VCaP (cell line): ENCODE measurements around the gene ADCY2.

Experiments
- H3K27ac ChIP-seq: fragments of 450-650 bp; 2 replicates; pipeline ENCODE4 v1.5.1; 2017
- TF ChIP-seq, protein P1 (sequence below): fragments of 450-650 bp; conservative IDR thresholded peaks from 2 replicates; pipeline ENCODE4 v1.5.1; 2017; ENCODE audit warnings: mild to moderate bottlenecking, moderate library complexity

The ADCY2 gene

GRCh38 chr5:7849681-7850394 is 453.9 kb downstream of the ADCY2 start:
- TF ChIP-seq, protein P1, sequence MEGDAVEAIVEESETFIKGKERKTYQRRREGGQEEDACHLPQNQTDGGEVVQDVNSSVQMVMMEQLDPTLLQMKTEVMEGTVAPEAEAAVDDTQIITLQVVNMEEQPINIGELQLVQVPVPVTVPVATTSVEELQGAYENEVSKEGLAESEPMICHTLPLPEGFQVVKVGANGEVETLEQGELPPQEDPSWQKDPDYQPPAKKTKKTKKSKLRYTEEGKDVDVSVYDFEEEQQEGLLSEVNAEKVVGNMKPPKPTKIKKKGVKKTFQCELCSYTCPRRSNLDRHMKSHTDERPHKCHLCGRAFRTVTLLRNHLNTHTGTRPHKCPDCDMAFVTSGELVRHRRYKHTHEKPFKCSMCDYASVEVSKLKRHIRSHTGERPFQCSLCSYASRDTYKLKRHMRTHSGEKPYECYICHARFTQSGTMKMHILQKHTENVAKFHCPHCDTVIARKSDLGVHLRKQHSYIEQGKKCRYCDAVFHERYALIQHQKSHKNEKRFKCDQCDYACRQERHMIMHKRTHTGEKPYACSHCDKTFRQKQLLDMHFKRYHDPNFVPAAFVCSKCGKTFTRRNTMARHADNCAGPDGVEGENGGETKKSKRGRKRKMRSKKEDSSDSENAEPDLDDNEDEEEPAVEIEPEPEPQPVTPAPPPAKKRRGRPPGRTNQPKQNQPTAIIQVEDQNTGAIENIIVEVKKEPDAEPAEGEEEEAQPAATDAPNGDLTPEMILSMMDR = no peak
- H3K27ac ChIP-seq = no peak overlapping the region

GRCh38 chr5:7850395-7851239 is 454.7 kb downstream of the ADCY2 start, which contains the start of gene CFAP90:
TSS of gene CFAP90 (minus strand) at chr5:7851133. CDS start at chr5:7851021, 112 bp downstream.
- H3K27ac ChIP-seq = peak within 1 kb of the TSS; percentile 93
- TF ChIP-seq, protein P1 = peak; percentile 59

GRCh38 chr5:7851240-7851592 is 455.3 kb downstream of the ADCY2 start:
- peak overlapping the region; percentile 93 for H3K27ac ChIP-seq
- TF ChIP-seq, protein P1 = peak; percentile 25; the same call in 1 of the 2 replicates

DNA sequence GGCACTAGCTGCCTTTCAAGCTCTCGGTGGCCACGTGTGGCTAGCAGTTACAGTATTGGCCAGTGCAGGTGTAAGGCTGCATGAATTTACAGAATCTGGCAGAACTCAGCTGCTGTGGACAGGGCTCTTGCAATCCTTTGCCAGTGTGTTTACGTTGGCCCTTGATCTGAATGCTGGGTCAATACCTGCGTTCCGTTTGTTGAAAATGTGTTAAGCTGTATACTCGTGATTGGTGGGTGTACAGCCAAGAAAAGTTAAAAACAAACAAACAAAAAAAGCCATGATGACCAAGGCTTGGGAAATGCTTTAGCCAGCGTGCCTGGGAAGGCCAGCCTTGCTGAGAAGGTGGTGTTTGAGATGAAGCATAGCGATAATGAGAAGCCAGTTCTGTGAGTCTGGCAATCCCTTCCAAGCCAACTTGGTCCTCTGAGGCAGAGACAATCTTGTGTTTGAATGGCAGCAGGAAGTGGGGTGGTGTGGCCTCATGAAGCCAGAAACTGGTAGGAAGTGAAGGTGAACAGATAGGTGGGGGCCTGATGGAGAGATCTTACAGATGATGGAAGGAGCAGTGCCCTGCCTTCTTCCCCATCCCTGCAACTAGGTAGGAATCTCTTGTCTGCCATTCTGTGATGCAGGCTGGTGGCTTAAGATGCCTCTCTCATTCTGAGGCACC is 455.8 kb downstream of the ADCY2 start:
- TF ChIP-seq, protein P1 = no peak
- H3K27ac ChIP-seq = peak overlapping the region; percentile 93

- TF ChIP-seq, protein P1 = no peak
Measured at GRCh38 chr5:7852542-7852941, 456.6 kb downstream of the ADCY2 start.

GRCh38 chr5:7852988-7853387 is 457.1 kb downstream of the ADCY2 start:
- peak overlapping the region; percentile 93 for H3K27ac ChIP-seq
- TF ChIP-seq, protein P1 = no peak

More at GRCh38 chr5:7852542-7852941, 456.6 kb downstream of the ADCY2 start:
- peak overlapping the region; percentile 93 for H3K27ac ChIP-seq

DNA sequence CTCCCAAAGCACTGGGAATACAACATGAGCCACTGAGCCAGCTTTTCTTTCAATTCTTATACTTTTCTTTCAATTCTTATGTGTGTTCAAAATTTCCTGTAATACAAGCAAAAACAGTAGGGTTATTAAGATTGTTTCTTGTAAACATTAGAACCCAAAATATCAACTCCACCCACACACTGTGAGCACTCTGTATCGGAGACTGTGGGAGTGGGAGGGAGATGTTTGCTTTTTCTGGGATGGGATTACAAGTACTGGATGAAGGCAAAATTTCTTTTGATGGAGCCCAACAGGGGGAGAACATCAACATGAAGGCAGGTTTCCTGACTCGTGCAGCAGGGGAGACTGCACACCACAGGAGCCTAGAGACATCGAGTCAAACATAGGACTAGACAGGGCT is 459.7 kb downstream of the ADCY2 start:
- TF ChIP-seq, protein P1 = no peak
- no peak overlapping the region for H3K27ac ChIP-seq
